ENCODE data around the gene TMEM30A. TPM values are rescaled to one million over a fixed set of nuclear protein-coding genes. Genes with fewer than 3 reads are reported as not detected.

TMEM30A gene
- total and polyA plus RNA-seq, 2 donors (not counting 3 experiments of a cell fraction or from before 2014, with no cell fraction given), result 42.2 to 197 TPM

DNA sequence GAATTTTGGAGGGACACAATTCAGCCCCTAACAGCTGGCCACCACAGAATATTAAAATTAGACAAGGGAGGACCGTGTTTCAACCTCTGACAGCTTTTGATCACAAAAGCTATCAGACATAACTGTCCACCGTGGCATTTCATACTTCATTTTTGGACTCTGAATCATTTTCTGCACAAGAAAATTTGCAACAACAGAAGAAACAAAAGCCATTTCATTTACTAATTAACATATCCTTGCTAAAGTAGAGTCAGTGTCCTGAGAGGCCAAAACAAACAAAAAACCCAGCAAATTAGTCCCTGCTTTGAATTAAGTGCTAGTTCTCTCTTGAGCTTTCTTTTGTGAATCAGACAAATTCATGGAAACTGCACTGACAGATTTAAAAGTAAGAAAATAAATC, 61.2 kb downstream of the TMEM30A start:
- dilution Hi-C loops (cut with MboI; ENCODE audit: extremely low pct_ligation_motif_present, low sequenced_read_pairs), result no loop called here
- no peak overlapping the region for H3K27ac ChIP-seq (ENCODE audit: insufficient read depth, low read depth, low read length)
- no peak for TF ChIP-seq EZH2 (IDR thresholded peaks at IDR 0.05; ENCODE audit: borderline replicate concordance, low read depth, low read length, severe bottlenecking)
- no peak for TF ChIP-seq MYC (IDR thresholded peaks at IDR 0.05; ENCODE audit: low read depth, low read length)
- TF ChIP-seq, protein P1, sequence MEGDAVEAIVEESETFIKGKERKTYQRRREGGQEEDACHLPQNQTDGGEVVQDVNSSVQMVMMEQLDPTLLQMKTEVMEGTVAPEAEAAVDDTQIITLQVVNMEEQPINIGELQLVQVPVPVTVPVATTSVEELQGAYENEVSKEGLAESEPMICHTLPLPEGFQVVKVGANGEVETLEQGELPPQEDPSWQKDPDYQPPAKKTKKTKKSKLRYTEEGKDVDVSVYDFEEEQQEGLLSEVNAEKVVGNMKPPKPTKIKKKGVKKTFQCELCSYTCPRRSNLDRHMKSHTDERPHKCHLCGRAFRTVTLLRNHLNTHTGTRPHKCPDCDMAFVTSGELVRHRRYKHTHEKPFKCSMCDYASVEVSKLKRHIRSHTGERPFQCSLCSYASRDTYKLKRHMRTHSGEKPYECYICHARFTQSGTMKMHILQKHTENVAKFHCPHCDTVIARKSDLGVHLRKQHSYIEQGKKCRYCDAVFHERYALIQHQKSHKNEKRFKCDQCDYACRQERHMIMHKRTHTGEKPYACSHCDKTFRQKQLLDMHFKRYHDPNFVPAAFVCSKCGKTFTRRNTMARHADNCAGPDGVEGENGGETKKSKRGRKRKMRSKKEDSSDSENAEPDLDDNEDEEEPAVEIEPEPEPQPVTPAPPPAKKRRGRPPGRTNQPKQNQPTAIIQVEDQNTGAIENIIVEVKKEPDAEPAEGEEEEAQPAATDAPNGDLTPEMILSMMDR (IDR thresholded peaks at IDR 0.05; ENCODE audit: extremely low read depth in 1 of 2, insufficient read depth in 1 of 2, low read depth in 1 of 2, low read length in 2 of 2), result no peak
- TF ChIP-seq POLR2AphosphoS5 (IDR thresholded peaks at IDR 0.05; ENCODE audit: insufficient read depth, low read depth, low read length), result no peak
- TF ChIP-seq JUN (IDR thresholded peaks at IDR 0.05; ENCODE audit: borderline replicate concordance, insufficient read depth, insufficient read length, low read depth), result no peak
- no peak for TF ChIP-seq POLR2A (IDR thresholded peaks at IDR 0.05; ENCODE audit: low read depth, low read length)
- TF ChIP-seq GATA2 (IDR thresholded peaks at IDR 0.05; ENCODE audit: insufficient read depth, insufficient read length, low read depth, low read length), result no peak
- TF ChIP-seq, protein P2, sequence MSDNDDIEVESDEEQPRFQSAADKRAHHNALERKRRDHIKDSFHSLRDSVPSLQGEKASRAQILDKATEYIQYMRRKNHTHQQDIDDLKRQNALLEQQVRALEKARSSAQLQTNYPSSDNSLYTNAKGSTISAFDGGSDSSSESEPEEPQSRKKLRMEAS (IDR thresholded peaks at IDR 0.05; ENCODE audit: insufficient read depth, insufficient read length), result no peak
- TF ChIP-seq FOS (IDR thresholded peaks at IDR 0.05; ENCODE audit: borderline replicate concordance, insufficient read depth, low read length), result no peak
- no peak overlapping the region for H3K4me2 ChIP-seq (ENCODE audit: insufficient read depth, low read length)
- H4K20me1 ChIP-seq (replicated peaks; ENCODE audit: control insufficient read depth, extremely low read depth, insufficient read depth, low read length), result no peaks in the 10 kb centered on the region
- H3K27me3 ChIP-seq (ENCODE audit: control insufficient read depth in 2 of 2, insufficient read depth in 2 of 2, low read length in 2 of 2), result peaks cover 4 to 10% of the 10 kb centered on the region in 2 experiments
- H3K79me2 ChIP-seq (ENCODE audit: control insufficient read depth, insufficient read depth, low read length), result no peaks in the 10 kb centered on the region
- ChIA-PET POLR2A (no interaction called here), CTCF (interaction anchor here (1.8 kb wide), 1 partner anchor 15 kb away, joined by 6 read pairs; no protein-coding TSS in a partner anchor)
- H3K9ac ChIP-seq (replicated peaks; ENCODE audit: extremely low read depth, insufficient read depth, low read length), result no peak overlapping the region
- BruUV-seq (replicated peaks), result no TSS peak
- no peaks in the 10 kb centered on the region for H3K9me1 ChIP-seq (replicated peaks; ENCODE audit: control insufficient read depth, extremely low read depth, insufficient read depth, low read length)
- intact Hi-C loops (cut with micrococcal nuclease), result no loop called here
- H3K36me3 ChIP-seq (ENCODE audit: control insufficient read depth in 2 of 2, extremely low read depth in 1 of 2, insufficient read depth in 2 of 2, low read length in 2 of 2), result no peaks in the 10 kb centered on the region
- no peak for FAIRE-seq
- no peak overlapping the region for H2AFZ ChIP-seq (ENCODE audit: low read depth, low read length)
- DNase-seq (ENCODE audit: low read depth, low spot score), result no peak
- no peak overlapping the region for H3K4me3 ChIP-seq (replicated peaks in 1 of 3; ENCODE audit: insufficient read depth in 1 of 3, low read depth in 1 of 3, low read length in 3 of 3)
- H3K9me3 ChIP-seq (replicated peaks; ENCODE audit: control insufficient read depth, insufficient read depth, low read length), result no peaks in the 10 kb centered on the region
- H3K4me1 ChIP-seq (ENCODE audit: control insufficient read depth, extremely low read depth, insufficient read depth, low read length), result peaks cover 8% of the 10 kb centered on the region

Measured in endothelial cell of umbilical vein (primary cell).